Loucy (cell line): Measurements from ENCODE around the gene APLP1.

Experiments
- H2AFZ ChIP-seq: fragments of 200-600 bp; sonication (generic); 2 replicates; pipeline ENCODE4 v1.6.0; 2016; ENCODE audit warnings: antibody characterized with exemption, mild to moderate bottlenecking, low read length, moderate library complexity
- H3F3A ChIP-seq: fragments of 200-600 bp; 2 replicates; pipeline ENCODE4 v1.6.0; 2016; ENCODE audit warnings: antibody characterized with exemption, low read depth, mild to moderate bottlenecking
- H3K27me3 ChIP-seq: fragments of 200-600 bp; sonication (generic); 2 replicates; pipeline ENCODE4 v1.6.1; 2014; ENCODE audit warnings: low read length, mild to moderate bottlenecking; ENCODE audit not compliant: insufficient read depth, poor library complexity, severe bottlenecking
- H3K36me3 ChIP-seq: fragments of 200-600 bp; sonication (generic); 2 replicates; pipeline ENCODE4 v1.6.1; 2016; ENCODE audit warnings: low read length; ENCODE audit not compliant: insufficient read depth
- H3K4me1 ChIP-seq: fragments of 200-600 bp; sonication (generic); 2 replicates; pipeline ENCODE4 v1.5.1; 2014; ENCODE audit warnings: low read length, mild to moderate bottlenecking; ENCODE audit not compliant: insufficient read depth, poor library complexity, severe bottlenecking
- H3K4me2 ChIP-seq: fragments of 200-600 bp; sonication (generic); 2 replicates; pipeline ENCODE4 v1.6.0; 2014; ENCODE audit warnings: antibody characterized with exemption, low read length, low read depth, mild to moderate bottlenecking; ENCODE audit not compliant: poor library complexity, severe bottlenecking
- H3K4me3 ChIP-seq: fragments of 200-600 bp; sonication (generic); 2 replicates; pipeline ENCODE4 v1.5.1; 2014; ENCODE audit warnings: low read length, mild to moderate bottlenecking, mixed read lengths; ENCODE audit not compliant: poor library complexity, severe bottlenecking
- H3K79me2 ChIP-seq: fragments of 200-600 bp; sonication (generic); 2 replicates; pipeline ENCODE4 v1.6.1; 2014; ENCODE audit warnings: low read length; ENCODE audit not compliant: insufficient read depth
- H3K9ac ChIP-seq: fragments of 200-600 bp; sonication (generic); 2 replicates; pipeline ENCODE4 v1.6.0; 2014; ENCODE audit warnings: mild to moderate bottlenecking, low read depth, low read length, moderate library complexity; ENCODE audit not compliant: poor library complexity, severe bottlenecking
- H3K9me2 ChIP-seq: fragments of 200-600 bp; sonication (generic); replicated peaks from 2 replicates; pipeline ENCODE4 v1.6.1; 2016; ENCODE audit warnings: low read depth, low read length, mixed read lengths
- H3K9me3 ChIP-seq: fragments of 200-600 bp; sonication (generic); 2 replicates; pipeline ENCODE4 v1.6.1; 2014; ENCODE audit warnings: mild to moderate bottlenecking, antibody characterized with exemption, low read length, low read depth; ENCODE audit not compliant: insufficient read depth
- H4K20me1 ChIP-seq: fragments of 200-600 bp; sonication (generic); 2 replicates; pipeline ENCODE4 v1.6.0; 2014; ENCODE audit warnings: antibody characterized with exemption, low read length, mild to moderate bottlenecking; ENCODE audit not compliant: insufficient read depth, poor library complexity, severe bottlenecking
- EZH2phosphoT487 ChIP-seq: fragments of 200-600 bp; IDR thresholded peaks from 2 replicates; pipeline ENCODE4 v1.6.1; 2018; ENCODE audit warnings: antibody characterized with exemption, mild to moderate bottlenecking, moderate library complexity, borderline replicate concordance
- TF ChIP-seq, protein P1 (sequence below): fragments of 200-600 bp; sonication (generic); conservative IDR thresholded peaks from 2 replicates; pipeline ENCODE4 v1.5.1; 2014; ENCODE audit warnings: mild to moderate bottlenecking, antibody characterized with exemption, low read length

The APLP1 gene

DNA sequence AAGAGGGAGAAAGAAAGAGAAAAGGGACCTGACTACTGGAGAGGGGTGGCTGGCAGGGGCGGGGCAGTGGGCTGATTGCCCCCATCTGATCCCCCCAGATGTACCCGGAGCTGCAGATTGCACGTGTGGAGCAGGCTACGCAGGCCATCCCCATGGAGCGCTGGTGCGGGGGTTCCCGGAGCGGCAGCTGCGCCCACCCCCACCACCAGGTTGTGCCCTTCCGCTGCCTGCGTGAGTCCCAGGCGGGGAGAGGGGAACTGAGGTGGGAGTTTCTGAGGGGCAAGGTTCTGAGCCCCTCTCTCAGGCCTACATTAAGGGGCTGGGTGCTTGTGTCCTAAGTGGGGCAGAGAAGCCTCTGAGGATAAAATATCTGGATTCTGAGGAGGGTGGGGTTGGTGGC, 2.4 kb downstream of the APLP1 start:
- Histone ChIP-seq H3K79me2 (no peaks in the 10 kb centered on the region), H3K9ac (no peak overlapping the region), H3K27me3 (no peaks in the 10 kb centered on the region), H3K9me2 (no peaks in the 10 kb centered on the region), H3K4me2 (no peak overlapping the region), H2AFZ (no peak overlapping the region), H3F3A (no peaks in the 10 kb centered on the region), H3K36me3 (no peaks in the 10 kb centered on the region), H4K20me1 (no peaks in the 10 kb centered on the region), H3K4me3 (no peak overlapping the region), H3K4me1 (no peaks in the 10 kb centered on the region), H3K9me3 (no peaks in the 10 kb centered on the region)
- TF ChIP-seq, protein P1, sequence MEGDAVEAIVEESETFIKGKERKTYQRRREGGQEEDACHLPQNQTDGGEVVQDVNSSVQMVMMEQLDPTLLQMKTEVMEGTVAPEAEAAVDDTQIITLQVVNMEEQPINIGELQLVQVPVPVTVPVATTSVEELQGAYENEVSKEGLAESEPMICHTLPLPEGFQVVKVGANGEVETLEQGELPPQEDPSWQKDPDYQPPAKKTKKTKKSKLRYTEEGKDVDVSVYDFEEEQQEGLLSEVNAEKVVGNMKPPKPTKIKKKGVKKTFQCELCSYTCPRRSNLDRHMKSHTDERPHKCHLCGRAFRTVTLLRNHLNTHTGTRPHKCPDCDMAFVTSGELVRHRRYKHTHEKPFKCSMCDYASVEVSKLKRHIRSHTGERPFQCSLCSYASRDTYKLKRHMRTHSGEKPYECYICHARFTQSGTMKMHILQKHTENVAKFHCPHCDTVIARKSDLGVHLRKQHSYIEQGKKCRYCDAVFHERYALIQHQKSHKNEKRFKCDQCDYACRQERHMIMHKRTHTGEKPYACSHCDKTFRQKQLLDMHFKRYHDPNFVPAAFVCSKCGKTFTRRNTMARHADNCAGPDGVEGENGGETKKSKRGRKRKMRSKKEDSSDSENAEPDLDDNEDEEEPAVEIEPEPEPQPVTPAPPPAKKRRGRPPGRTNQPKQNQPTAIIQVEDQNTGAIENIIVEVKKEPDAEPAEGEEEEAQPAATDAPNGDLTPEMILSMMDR, result no peak
- TF ChIP-seq EZH2phosphoT487, result no peak

DNA sequence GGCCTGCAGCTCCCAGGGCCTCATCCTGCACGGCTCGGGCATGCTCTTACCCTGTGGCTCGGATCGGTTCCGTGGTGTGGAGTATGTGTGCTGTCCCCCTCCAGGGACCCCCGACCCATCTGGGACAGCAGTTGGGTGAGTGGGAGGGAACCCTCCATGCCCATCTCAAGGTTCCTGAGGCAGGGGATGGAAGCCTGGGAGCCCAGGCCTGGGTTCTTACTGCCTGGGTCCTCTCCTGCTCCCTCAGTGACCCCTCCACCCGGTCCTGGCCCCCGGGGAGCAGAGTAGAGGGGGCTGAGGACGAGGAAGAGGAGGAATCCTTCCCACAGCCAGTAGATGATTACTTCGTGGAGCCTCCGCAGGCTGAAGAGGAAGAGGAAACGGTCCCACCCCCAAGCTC, 3.2 kb downstream of the APLP1 start:
- Histone ChIP-seq H3K79me2 (no peaks in the 10 kb centered on the region), H3F3A (no peaks in the 10 kb centered on the region), H3K36me3 (no peaks in the 10 kb centered on the region), H3K4me3 (no peak overlapping the region), H3K9ac (no peak overlapping the region), H3K9me3 (no peaks in the 10 kb centered on the region), H4K20me1 (no peaks in the 10 kb centered on the region), H2AFZ (no peak overlapping the region), H3K4me1 (no peaks in the 10 kb centered on the region), H3K27me3 (no peaks in the 10 kb centered on the region), H3K4me2 (no peak overlapping the region), H3K9me2 (no peaks in the 10 kb centered on the region)
- no peak for TF ChIP-seq EZH2phosphoT487
- TF ChIP-seq, protein P1, result no peak

DNA sequence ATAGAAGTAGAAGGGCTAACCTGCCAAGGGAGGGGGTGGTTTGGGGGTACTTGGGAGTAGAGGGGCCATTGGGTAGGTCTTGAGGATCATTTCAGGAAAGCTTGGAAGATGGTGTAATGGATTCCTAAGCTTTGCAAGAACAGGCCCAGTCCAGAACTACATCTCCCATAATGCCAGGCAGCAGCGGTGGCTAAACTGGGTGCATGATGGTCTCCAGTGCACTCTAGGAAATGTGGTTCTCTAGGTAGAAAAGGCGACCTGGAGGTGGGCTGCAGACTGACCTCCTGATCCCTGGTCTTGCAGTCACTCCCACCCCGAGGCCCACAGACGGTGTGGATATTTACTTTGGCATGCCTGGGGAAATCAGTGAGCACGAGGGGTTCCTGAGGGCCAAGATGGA, 3.8 kb downstream of the APLP1 start:
- no peak for TF ChIP-seq EZH2phosphoT487
- TF ChIP-seq, protein P1, result no peak
- Histone ChIP-seq H3K36me3 (no peaks in the 10 kb centered on the region), H3K9ac (no peak overlapping the region), H3K9me3 (no peaks in the 10 kb centered on the region), H3K4me3 (no peak overlapping the region), H4K20me1 (no peaks in the 10 kb centered on the region), H3K79me2 (no peaks in the 10 kb centered on the region), H3K9me2 (no peaks in the 10 kb centered on the region), H3K27me3 (no peaks in the 10 kb centered on the region), H3K4me1 (no peaks in the 10 kb centered on the region), H3K4me2 (no peak overlapping the region), H3F3A (no peaks in the 10 kb centered on the region), H2AFZ (no peak overlapping the region)
